ENCODE data around the gene CHL1.

DNA sequence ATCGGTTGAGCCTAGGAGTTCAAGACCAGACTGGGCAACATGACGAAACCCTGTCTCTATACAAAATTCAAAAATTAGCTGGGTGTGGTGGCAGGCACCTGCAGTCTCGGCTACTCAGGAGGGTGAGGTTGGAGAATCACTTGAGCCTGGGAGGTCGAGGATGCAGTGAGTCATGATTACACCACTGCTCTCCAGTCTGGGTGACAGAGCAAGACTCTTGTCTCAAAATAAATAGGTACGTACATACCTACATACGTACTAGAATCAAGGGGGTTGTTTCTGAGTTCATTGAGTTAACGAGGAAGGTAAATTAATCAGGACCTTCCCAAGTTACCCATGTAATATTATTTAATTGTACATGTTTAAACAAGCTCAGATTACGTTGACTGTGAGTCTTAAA lies 97.5 kb downstream of the CHL1 start:
- TF ChIP-seq EZH2 (IDR thresholded peaks at IDR 0.05; ENCODE audit: insufficient read depth, poor library complexity, severe bottlenecking) (no peak), EZH2phosphoT487 (IDR thresholded peaks at IDR 0.05; ENCODE audit: insufficient read depth, low read depth) (no peak)
